GM12801 (cell line): ENCODE data around the gene NOTCH3.

ENCODE experiments used
- TF ChIP-seq, protein P1 (sequence below): IDR thresholded peaks from one replicate; pipeline ENCODE4 v1.5.1; 2011; ENCODE audit warnings: control low read depth; ENCODE audit not compliant: insufficient read length; ENCODE audit errors: extremely low read depth

The NOTCH3 gene

DNA sequence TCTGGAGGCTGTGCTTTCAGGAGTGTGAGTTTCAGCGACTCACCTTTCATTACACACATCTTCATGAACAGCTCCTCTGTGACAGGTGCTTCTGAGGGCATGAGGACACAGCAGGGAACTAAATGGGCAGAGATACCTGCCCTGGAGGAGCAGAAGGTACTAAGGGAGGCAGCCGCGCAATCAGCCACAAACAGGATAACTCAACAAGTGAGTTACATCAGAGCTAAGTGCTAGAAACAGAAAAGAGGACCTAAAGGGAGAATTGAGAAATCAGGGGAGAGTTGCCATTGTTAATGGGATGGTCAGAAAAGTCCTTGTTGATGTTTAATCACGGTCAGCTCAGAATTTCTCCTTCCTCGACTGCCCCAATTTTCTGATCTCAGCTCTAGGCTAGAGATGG lies 51.1 kb downstream of the NOTCH3 start:
- TF ChIP-seq, protein P1, sequence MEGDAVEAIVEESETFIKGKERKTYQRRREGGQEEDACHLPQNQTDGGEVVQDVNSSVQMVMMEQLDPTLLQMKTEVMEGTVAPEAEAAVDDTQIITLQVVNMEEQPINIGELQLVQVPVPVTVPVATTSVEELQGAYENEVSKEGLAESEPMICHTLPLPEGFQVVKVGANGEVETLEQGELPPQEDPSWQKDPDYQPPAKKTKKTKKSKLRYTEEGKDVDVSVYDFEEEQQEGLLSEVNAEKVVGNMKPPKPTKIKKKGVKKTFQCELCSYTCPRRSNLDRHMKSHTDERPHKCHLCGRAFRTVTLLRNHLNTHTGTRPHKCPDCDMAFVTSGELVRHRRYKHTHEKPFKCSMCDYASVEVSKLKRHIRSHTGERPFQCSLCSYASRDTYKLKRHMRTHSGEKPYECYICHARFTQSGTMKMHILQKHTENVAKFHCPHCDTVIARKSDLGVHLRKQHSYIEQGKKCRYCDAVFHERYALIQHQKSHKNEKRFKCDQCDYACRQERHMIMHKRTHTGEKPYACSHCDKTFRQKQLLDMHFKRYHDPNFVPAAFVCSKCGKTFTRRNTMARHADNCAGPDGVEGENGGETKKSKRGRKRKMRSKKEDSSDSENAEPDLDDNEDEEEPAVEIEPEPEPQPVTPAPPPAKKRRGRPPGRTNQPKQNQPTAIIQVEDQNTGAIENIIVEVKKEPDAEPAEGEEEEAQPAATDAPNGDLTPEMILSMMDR: no peak

- TF ChIP-seq, protein P1: no peak
These were observed 53.7 kb downstream of the NOTCH3 start for GRCh38 chr19:15147090-15147489.

- TF ChIP-seq, protein P1: no peak
These were observed 56.6 kb downstream of the NOTCH3 start for GRCh38 chr19:15144046-15144646.

DNA sequence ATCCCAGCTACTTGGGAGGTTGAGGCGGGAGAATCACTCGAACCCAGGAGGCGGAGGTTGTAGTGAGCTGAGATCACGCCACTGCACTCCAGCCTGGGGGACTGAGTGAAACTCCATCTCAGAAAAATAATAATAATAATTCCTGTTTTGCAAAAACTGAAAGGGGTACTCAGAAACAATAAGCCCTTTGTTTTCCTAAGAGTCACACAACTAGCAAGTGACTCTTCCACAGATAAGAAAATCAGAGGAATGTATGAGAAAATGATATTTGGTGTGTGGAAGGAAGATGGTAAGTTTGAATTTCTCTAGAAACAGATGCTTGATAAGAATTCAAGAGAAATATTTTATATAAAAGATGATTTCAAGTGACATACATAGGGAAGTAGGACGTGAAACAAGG lies 58.5 kb downstream of the NOTCH3 start:
- TF ChIP-seq, protein P1: no peak

DNA sequence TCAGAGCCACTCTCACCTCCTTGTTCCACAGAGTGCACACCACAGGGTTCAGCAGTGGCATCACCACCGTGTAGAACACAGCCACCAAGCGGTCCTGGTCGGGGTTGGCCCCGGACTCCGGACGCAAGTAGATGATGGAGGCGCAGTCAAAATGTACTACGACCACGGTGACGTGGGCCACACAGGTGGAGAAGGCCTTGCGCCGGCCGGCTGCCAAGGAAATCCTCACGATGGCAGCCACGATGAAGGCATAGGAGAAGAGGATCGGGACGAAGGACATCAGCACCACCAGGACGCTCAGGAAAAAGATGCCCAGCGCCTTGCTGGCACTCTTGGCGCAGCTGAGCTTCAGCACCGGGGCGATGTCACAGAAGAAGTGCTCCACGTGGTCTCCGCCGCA lies 59.7 kb downstream of the NOTCH3 start:
- TF ChIP-seq, protein P1: no peak

DNA sequence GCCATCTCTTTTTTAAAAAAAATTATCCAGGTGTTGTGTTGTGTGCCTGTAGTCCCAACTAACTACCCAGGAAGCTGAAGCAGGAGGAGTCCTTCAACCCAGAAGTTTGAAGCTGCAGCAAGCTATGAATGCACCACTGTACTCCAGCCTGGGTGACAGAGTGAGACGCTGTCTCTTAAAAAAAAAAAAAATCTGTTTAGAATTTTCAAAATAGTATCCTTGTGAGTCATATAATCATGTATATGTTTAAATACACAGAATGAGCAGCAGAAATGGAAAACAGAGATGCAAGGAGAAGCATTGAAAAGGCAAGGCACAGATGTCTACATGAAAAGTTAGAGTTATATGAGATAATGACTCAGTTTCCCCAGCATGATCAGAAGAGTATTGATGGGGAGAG lies 62.4 kb downstream of the NOTCH3 start:
- TF ChIP-seq, protein P1: no peak

DNA sequence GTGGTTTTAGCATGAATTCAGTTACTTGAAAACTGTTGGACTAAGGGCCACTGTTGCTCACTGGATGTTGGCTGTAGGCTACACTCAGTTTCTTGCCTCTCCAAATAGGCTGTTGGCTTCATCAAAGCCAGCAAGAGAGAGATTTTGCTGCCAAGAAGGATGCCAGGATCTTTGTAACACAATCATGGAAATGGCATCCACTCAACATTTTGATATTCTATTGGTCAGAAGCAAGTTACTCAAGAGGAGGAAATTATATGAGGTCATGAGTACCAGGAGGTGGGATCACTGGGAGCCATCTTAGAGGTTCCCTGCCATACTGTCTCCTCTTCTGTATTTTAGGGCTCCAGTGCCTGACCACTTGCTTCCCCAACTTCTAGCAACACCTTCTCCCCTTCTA lies 63.0 kb downstream of the NOTCH3 start:
- TF ChIP-seq, protein P1: no peak
